Measurements from ENCODE around the gene EDIL3. TPM values are rescaled to one million over a fixed set of nuclear protein-coding genes. Genes with fewer than 3 reads are reported as not detected.

Gene EDIL3
- total and polyA plus RNA-seq, 2 donors (not counting 1 experiment from before 2014, with no cell fraction given) = 12.1 to 149 TPM

- TF ChIP-seq CTCF (conservative IDR thresholded peaks at IDR 0.05 in 1 of 2, IDR thresholded peaks at IDR 0.05 in 1 of 2; ENCODE audit: low read depth in 1 of 2, low read length in 2 of 2) (no peak), EZH2 (IDR thresholded peaks at IDR 0.05; ENCODE audit: low read length, missing control alignments) (no peak)
- Histone ChIP-seq H2AFZ (ENCODE audit: low read length) (no peak overlapping the region), H3K27ac (ENCODE audit: insufficient read depth, low read length) (no peak overlapping the region), H3K4me3 (replicated peaks in 1 of 4; ENCODE audit: control extremely low read depth in 1 of 4, insufficient read depth in 1 of 4, low read depth in 3 of 4, low read length in 4 of 4) (no peak overlapping the region), H4K20me1 (ENCODE audit: control insufficient read depth, extremely low read depth, insufficient read depth, low read length) (no peaks in the 10 kb centered on the region), H3K4me1 (ENCODE audit: control insufficient read depth, extremely low read depth, insufficient read depth, low read length) (no peaks in the 10 kb centered on the region), H3K9ac (ENCODE audit: insufficient read depth, low read length) (no peak overlapping the region), H3K27me3 (ENCODE audit: control insufficient read depth, insufficient read depth, low read length) (no peaks in the 10 kb centered on the region), H3K4me2 (ENCODE audit: extremely low read depth, insufficient read depth, low read length) (no peak overlapping the region), H3K36me3 (ENCODE audit: control insufficient read depth, insufficient read depth, low read length) (no peaks in the 10 kb centered on the region), H3K79me2 (ENCODE audit: control insufficient read depth, insufficient read depth, low read length) (no peaks in the 10 kb centered on the region), H3K9me3 (ENCODE audit: control insufficient read depth, insufficient read depth, low read depth, low read length) (no peaks in the 10 kb centered on the region)
- peak in 1 of 2 donors; percentile 15 for DNase-seq (ENCODE audit: low read depth in 2 of 2)
These were observed 420.4 kb downstream of the EDIL3 start for GRCh38 chr5:83964271-83964670.

GRCh38 chr5:83957188-83957587 lies 427.5 kb downstream of the EDIL3 start:
- Histone ChIP-seq H3K36me3 (ENCODE audit: control insufficient read depth, insufficient read depth, low read length) (no peaks in the 10 kb centered on the region), H4K20me1 (ENCODE audit: control insufficient read depth, extremely low read depth, insufficient read depth, low read length) (no peaks in the 10 kb centered on the region), H3K4me3 (replicated peaks in 1 of 4; ENCODE audit: control extremely low read depth in 1 of 4, insufficient read depth in 1 of 4, low read depth in 3 of 4, low read length in 4 of 4) (no peak overlapping the region), H2AFZ (ENCODE audit: low read length) (no peak overlapping the region), H3K27me3 (ENCODE audit: control insufficient read depth, insufficient read depth, low read length) (no peaks in the 10 kb centered on the region), H3K4me2 (ENCODE audit: extremely low read depth, insufficient read depth, low read length) (no peak overlapping the region), H3K79me2 (ENCODE audit: control insufficient read depth, insufficient read depth, low read length) (no peaks in the 10 kb centered on the region), H3K9me3 (ENCODE audit: control insufficient read depth, insufficient read depth, low read depth, low read length) (no peaks in the 10 kb centered on the region), H3K9ac (ENCODE audit: insufficient read depth, low read length) (no peak overlapping the region), H3K4me1 (ENCODE audit: control insufficient read depth, extremely low read depth, insufficient read depth, low read length) (no peaks in the 10 kb centered on the region), H3K27ac (ENCODE audit: insufficient read depth, low read length) (no peak overlapping the region)
- DNase-seq (ENCODE audit: low read depth in 2 of 2) = peak in 1 of 2 donors; percentile 32
- TF ChIP-seq EZH2 (IDR thresholded peaks at IDR 0.05; ENCODE audit: low read length, missing control alignments) (no peak), CTCF (conservative IDR thresholded peaks at IDR 0.05 in 1 of 2, IDR thresholded peaks at IDR 0.05 in 1 of 2; ENCODE audit: low read depth in 1 of 2, low read length in 2 of 2) (no peak)

GRCh38 chr5:83956386-83956785 lies 428.3 kb downstream of the EDIL3 start:
- Histone ChIP-seq H3K36me3 (ENCODE audit: control insufficient read depth, insufficient read depth, low read length) (no peaks in the 10 kb centered on the region), H3K4me1 (ENCODE audit: control insufficient read depth, extremely low read depth, insufficient read depth, low read length) (no peaks in the 10 kb centered on the region), H3K9ac (ENCODE audit: insufficient read depth, low read length) (no peak overlapping the region), H3K4me3 (replicated peaks in 1 of 4; ENCODE audit: control extremely low read depth in 1 of 4, insufficient read depth in 1 of 4, low read depth in 3 of 4, low read length in 4 of 4) (no peak overlapping the region), H2AFZ (ENCODE audit: low read length) (no peak overlapping the region), H3K79me2 (ENCODE audit: control insufficient read depth, insufficient read depth, low read length) (no peaks in the 10 kb centered on the region), H3K27ac (ENCODE audit: insufficient read depth, low read length) (no peak overlapping the region), H3K9me3 (ENCODE audit: control insufficient read depth, insufficient read depth, low read depth, low read length) (no peaks in the 10 kb centered on the region), H3K27me3 (ENCODE audit: control insufficient read depth, insufficient read depth, low read length) (no peaks in the 10 kb centered on the region), H4K20me1 (ENCODE audit: control insufficient read depth, extremely low read depth, insufficient read depth, low read length) (no peaks in the 10 kb centered on the region), H3K4me2 (ENCODE audit: extremely low read depth, insufficient read depth, low read length) (no peak overlapping the region)
- DNase-seq (ENCODE audit: low read depth in 2 of 2) = peak; percentile 12 to 42
- no peak for TF ChIP-seq CTCF (conservative IDR thresholded peaks at IDR 0.05 in 1 of 2, IDR thresholded peaks at IDR 0.05 in 1 of 2; ENCODE audit: low read depth in 1 of 2, low read length in 2 of 2)
- no peak for TF ChIP-seq EZH2 (IDR thresholded peaks at IDR 0.05; ENCODE audit: low read length, missing control alignments)

All from fibroblast of lung (primary cell).